GM12878 (cell line): ENCODE measurements around the gene COASY. TPM values are rescaled to one million over a fixed set of nuclear protein-coding genes. Genes with fewer than 3 reads are reported as not detected.

Experiments
- BMI1 ChIP-seq: fragments of 450-650 bp; IDR thresholded peaks from 2 replicates; pipeline ENCODE4 v1.6.1; 2016; ENCODE audit warnings: mild to moderate bottlenecking, moderate library complexity, borderline replicate concordance
- BRCA1 ChIP-seq: IDR thresholded peaks from 2 replicates; pipeline ENCODE4 v1.6.1; 2011; ENCODE audit warnings: low read depth, low read length, improper control_type of control experiment
- CREB1 ChIP-seq: IDR thresholded peaks from 2 replicates; pipeline ENCODE4 v1.6.1; 2012; ENCODE audit warnings: low read depth, mild to moderate bottlenecking, inconsistent platforms
- E2F8 ChIP-seq: fragments of 450-650 bp; IDR thresholded peaks from 2 replicates; pipeline ENCODE4 v1.6.1; 2018; ENCODE audit warnings: mild to moderate bottlenecking, low read depth, moderate library complexity; ENCODE audit not compliant: partially characterized antibody
- ELK1 ChIP-seq: IDR thresholded peaks from 2 replicates; pipeline ENCODE4 v1.6.1; 2012; ENCODE audit warnings: low read depth, low read length, improper control_type of control experiment
- EZH2 ChIP-seq: IDR thresholded peaks from 2 replicates; pipeline ENCODE4 v1.6.1; 2012; ENCODE audit warnings: low read depth, mild to moderate bottlenecking, control low read depth, inconsistent platforms, low read length, borderline replicate concordance; ENCODE audit not compliant: control insufficient read depth
- FOS ChIP-seq: IDR thresholded peaks from 3 replicates; pipeline ENCODE4 v1.6.1; 2011; ENCODE audit warnings: borderline replicate concordance; ENCODE audit not compliant: insufficient read length; ENCODE audit errors: extremely low read depth
- FOXM1 ChIP-seq: IDR thresholded peaks from 2 replicates; pipeline ENCODE4 v1.6.1; 2012; ENCODE audit warnings: low read depth, mild to moderate bottlenecking, inconsistent platforms, low read length, moderate library complexity
- IRF4 ChIP-seq: IDR thresholded peaks from 2 replicates; pipeline ENCODE4 v1.6.1; 2011; ENCODE audit warnings: low read depth, low read length
- NBN ChIP-seq: fragments of 450-650 bp; IDR thresholded peaks from 2 replicates; pipeline ENCODE4 v1.6.1; 2016
- NFIC ChIP-seq: IDR thresholded peaks from 2 replicates; pipeline ENCODE4 v1.6.1; 2012; ENCODE audit warnings: low read depth, mild to moderate bottlenecking, inconsistent platforms, low read length, moderate library complexity
- NFYA ChIP-seq: IDR thresholded peaks from 2 replicates; pipeline ENCODE4 v1.6.1; 2011; ENCODE audit warnings: low read depth, mild to moderate bottlenecking, low read length, improper control_type of control experiment, borderline replicate concordance
- NR2C1 ChIP-seq: fragments of 450-650 bp; IDR thresholded peaks from 2 replicates; pipeline ENCODE4 v1.6.1; 2017; ENCODE audit warnings: antibody characterized with exemption, mild to moderate bottlenecking, moderate library complexity
- NR2C2 ChIP-seq: IDR thresholded peaks from 2 replicates; pipeline ENCODE4 v1.6.1; 2011; ENCODE audit warnings: borderline replicate concordance, low read depth; ENCODE audit not compliant: control insufficient read depth, insufficient read length
- RAD21 ChIP-seq: IDR thresholded peaks from 2 replicates; pipeline ENCODE4 v1.6.1; 2011; ENCODE audit warnings: mild to moderate bottlenecking, low read depth, low read length, moderate library complexity; ENCODE audit not compliant: insufficient read depth
- RELA ChIP-seq: fragments of 450-650 bp; IDR thresholded peaks from 2 replicates; pipeline ENCODE4 v1.8.0; 2014; ENCODE audit warnings: borderline replicate concordance; ENCODE audit not compliant: partially characterized antibody
- SUZ12 ChIP-seq: fragments of 200-600 bp; sonication (generic); IDR thresholded peaks from one replicate; pipeline ENCODE4 v1.6.1; 2018; ENCODE audit warnings: antibody characterized with exemption, mild to moderate bottlenecking; ENCODE audit not compliant: unreplicated experiment
- TCF7 ChIP-seq: IDR thresholded peaks from 2 replicates; pipeline ENCODE4 v1.6.1; 2014; ENCODE audit warnings: antibody characterized with exemption, borderline replicate concordance
- USF2 ChIP-seq: IDR thresholded peaks from 2 replicates; pipeline ENCODE4 v1.6.1; 2011; ENCODE audit warnings: low read depth, low read length, improper control_type of control experiment, borderline replicate concordance
- ZNF687 ChIP-seq: fragments of 450-650 bp; IDR thresholded peaks from 2 replicates; pipeline ENCODE4 v1.6.1; 2017; ENCODE audit warnings: mild to moderate bottlenecking, moderate library complexity
- ZSCAN29 ChIP-seq: fragments of 450-650 bp; IDR thresholded peaks from 2 replicates; pipeline ENCODE4 v1.6.1; 2017; ENCODE audit warnings: mild to moderate bottlenecking, moderate library complexity
- polyA plus RNA-seq, 11 experiments: library from polyadenylated mRNA; depleted of rRNA in 4 of 11; unstranded in 6 of 11; stranded (reverse) in 5 of 11; fragments of >200 nt; fragmentation: Nextera tagmentation in 4 of 11; fragmentation: Illumina TruSeq in 1 of 11; extraction: Ambion mirVana in 4 of 11; extraction: Trizol in 1 of 11; gene quantifications; 1 replicate in 1 of 11; 2 replicates in 10 of 11; pipeline versions ENCODE4 v1.2.1 to v1.2.3, GENCODE V29; 2011 to 2016; ENCODE audit warnings: inconsistent platforms in 2 of 11, missing spikeins in 2 of 11, low read depth in 1 of 11
- total RNA-seq, 4 experiments: library from RNA; depleted of rRNA in 3 of 4; stranded (reverse); fragments of >200 nt in 3 of 4; fragmentation: Illumina TruSeq in 1 of 4; extraction: Trizol in 1 of 4; gene quantifications; 2 replicates each; pipeline versions ENCODE4 v1.2.1 to v1.2.3, GENCODE V29; 2013 to 2021

The COASY gene
- total and polyA plus RNA-seq, 10 of the 15 experiments (the other 5 are each of a cell fraction or from before 2014, with no cell fraction given), result 18.6 to 93.9 (median 43.2) TPM

- no peak for TF ChIP-seq EZH2
- TF ChIP-seq TCF7, result no peak
- TF ChIP-seq NFYA, result no peak
- TF ChIP-seq NBN, result peak; percentile 69; the same call in 1 of the 2 replicates
- peak; percentile 39 for TF ChIP-seq RELA
- TF ChIP-seq IRF4, result no peak
- TF ChIP-seq E2F8, result no peak
- TF ChIP-seq NR2C2, result no peak
- no peak for TF ChIP-seq USF2
- TF ChIP-seq BMI1, result no peak
- no peak for TF ChIP-seq SUZ12
- no peak for TF ChIP-seq BRCA1
- TF ChIP-seq RAD21, result no peak
- TF ChIP-seq ELK1, result peak; percentile 33; the same call in 1 of the 2 replicates
- no peak for TF ChIP-seq FOS
- TF ChIP-seq NFIC, result no peak
- no peak for TF ChIP-seq FOXM1
- peak; percentile 91 for TF ChIP-seq NR2C1
- peak; percentile 93 for TF ChIP-seq CREB1
- TF ChIP-seq ZSCAN29, result no peak
- peak; percentile 77 for TF ChIP-seq ZNF687
These were observed 7.5 kb upstream of the COASY start (continued) for GRCh38 chr17:42554250-42555121.
